K562 (cell line): ENCODE results near the gene LSR. TPM values are rescaled to one million over a fixed set of nuclear protein-coding genes. Genes with fewer than 3 reads are reported as not detected.

Experiments
- ARID3B ChIP-seq: fragments of 250-450 bp; sonication (Bioruptor Pico); IDR thresholded peaks from 2 replicates; pipeline ENCODE4 v1.4.0; 2020; ENCODE audit warnings: borderline replicate concordance
- CHD1 ChIP-seq: fragments of 200-600 bp; sonication (generic); IDR thresholded peaks from one replicate; pipeline ENCODE4 v1.6.1; 2012; ENCODE audit warnings: mild to moderate bottlenecking, moderate library complexity, low read length, inconsistent platforms
- COPS2 ChIP-seq: fragments of 450-650 bp; conservative IDR thresholded peaks from 2 replicates; pipeline ENCODE4 v1.6.1; 2016; ENCODE audit warnings: mild to moderate bottlenecking, moderate library complexity
- DPF2 ChIP-seq: fragments of 450-650 bp; IDR thresholded peaks from 2 replicates; pipeline ENCODE4 v1.6.1; 2016
- E2F1 ChIP-seq: sonication (generic); formaldehyde crosslinking; IDR thresholded peaks from 2 replicates; pipeline ENCODE4 v1.8.1; 2023; ENCODE audit warnings: mild to moderate bottlenecking, missing genetic modification reagents, moderate library complexity
- EGR1 ChIP-seq: fragments of 450-650 bp; conservative IDR thresholded peaks from 2 replicates; pipeline ENCODE4 v1.6.1; 2017; ENCODE audit warnings: mild to moderate bottlenecking
- FOS ChIP-seq: IDR thresholded peaks from 3 replicates; pipeline ENCODE4 v1.6.1; 2011; ENCODE audit not compliant: insufficient read length; ENCODE audit errors: extremely low read depth
- FOXP4 ChIP-seq: sonication (generic); formaldehyde crosslinking; IDR thresholded peaks from 2 replicates; pipeline ENCODE4 v1.8.0; 2022; ENCODE audit warnings: mild to moderate bottlenecking, missing genetic modification reagents, borderline replicate concordance
- HDAC1 ChIP-seq, 2 experiments: fragments of 450-650 bp; IDR thresholded peaks; 2 replicates each; pipeline ENCODE4 v1.6.1; 2016 to 2017; ENCODE audit warnings: inconsistent platforms in 1 of 2, mild to moderate bottlenecking in 1 of 2, moderate library complexity in 1 of 2
- KLF13 ChIP-seq: fragments of 450-650 bp; IDR thresholded peaks from 2 replicates; pipeline ENCODE4 v1.6.1; 2016; ENCODE audit warnings: missing genetic modification characterization, low read depth, mild to moderate bottlenecking, missing compliant biosample characterization, moderate library complexity, borderline replicate concordance
- MAFK ChIP-seq: IDR thresholded peaks from 2 replicates; pipeline ENCODE4 v1.6.1; 2011; ENCODE audit warnings: low read length, improper control_type of control experiment
- MITF ChIP-seq: IDR thresholded peaks from 2 replicates; pipeline ENCODE4 v1.6.1; 2014; ENCODE audit warnings: antibody characterized with exemption
- NR4A1 ChIP-seq, 2 experiments: fragments of 250-450 bp in 1 of 2; fragments of 450-650 bp in 1 of 2; sonication (Bioruptor Pico) in 1 of 2; IDR thresholded peaks; 2 replicates each; pipeline versions ENCODE4 v1.4.0 to v1.6.1; 2016 to 2020; ENCODE audit warnings: mild to moderate bottlenecking in 2 of 2, missing compliant biosample characterization in 1 of 2, missing genetic modification characterization in 1 of 2, moderate library complexity in 1 of 2
- PPARD ChIP-seq: fragments of 250-450 bp; sonication (Bioruptor Pico); IDR thresholded peaks from 2 replicates; pipeline ENCODE4 v1.8.0; 2022; ENCODE audit warnings: inconsistent platforms, mild to moderate bottlenecking, moderate library complexity
- SNIP1 ChIP-seq: fragments of 450-650 bp; IDR thresholded peaks from 2 replicates; pipeline ENCODE4 v1.7.1; 2017; ENCODE audit warnings: low read depth, mild to moderate bottlenecking
- SP2 ChIP-seq: IDR thresholded peaks from 2 replicates; pipeline ENCODE4 v1.6.1; 2011; ENCODE audit warnings: mild to moderate bottlenecking, low read depth, low read length, moderate library complexity; ENCODE audit not compliant: poor library complexity, severe bottlenecking; ENCODE audit errors: extremely low read depth
- TFAP4 ChIP-seq: sonication (generic); formaldehyde crosslinking; IDR thresholded peaks from 2 replicates; pipeline ENCODE4 v1.8.0; 2022; ENCODE audit warnings: missing genetic modification reagents, mild to moderate bottlenecking, moderate library complexity, borderline replicate concordance
- ZBTB7A ChIP-seq: IDR thresholded peaks from 2 replicates; pipeline ENCODE4 v1.6.1; 2011; ENCODE audit warnings: low read depth, mild to moderate bottlenecking, low read length, moderate library complexity, borderline replicate concordance; ENCODE audit not compliant: control insufficient read depth
- polyA plus RNA-seq, 8 experiments: library from polyadenylated mRNA; depleted of rRNA in 4 of 8; stranded (reverse) in 5 of 8; unstranded in 3 of 8; fragments of >200 nt; fragmentation: Nextera tagmentation in 2 of 8; fragmentation: Illumina TruSeq in 1 of 8; extraction: Ambion mirVana in 2 of 8; extraction: Trizol in 1 of 8; gene quantifications; 2 replicates each; pipeline versions ENCODE4 v1.2.1 to v1.2.3, GENCODE V29; 2011 to 2014; ENCODE audit warnings: inconsistent platforms in 1 of 8, missing spikeins in 1 of 8
- total RNA-seq, 7 experiments: library from RNA; depleted of rRNA in 6 of 7; stranded (reverse); fragments of >200 nt in 6 of 7; fragmentation: Illumina TruSeq in 2 of 7; extraction: Trizol in 2 of 7; gene quantifications; 2 replicates each; pipeline versions ENCODE4 v1.2.1 to v1.2.3, GENCODE V29; 2011 to 2021; ENCODE audit warnings: low replicate concordance in 1 of 7
- TF ChIP-seq, protein P1 (sequence below): sonication (generic); formaldehyde crosslinking; IDR thresholded peaks from 2 replicates; pipeline ENCODE4 v1.9.0; 2022; ENCODE audit warnings: mild to moderate bottlenecking, missing genetic modification reagents
- TF ChIP-seq, protein P2 (sequence below): fragments of 250-450 bp; sonication (Bioruptor Pico); IDR thresholded peaks from 2 replicates; pipeline ENCODE4 v1.8.0; 2021; ENCODE audit warnings: moderate library complexity, mild to moderate bottlenecking, inconsistent platforms

Gene LSR
- total and polyA plus RNA-seq, 9 of the 15 experiments (the other 6 are each of a cell fraction or from before 2014, with no cell fraction given): 0.44 to 87.9 (median 28.0) TPM

DNA sequence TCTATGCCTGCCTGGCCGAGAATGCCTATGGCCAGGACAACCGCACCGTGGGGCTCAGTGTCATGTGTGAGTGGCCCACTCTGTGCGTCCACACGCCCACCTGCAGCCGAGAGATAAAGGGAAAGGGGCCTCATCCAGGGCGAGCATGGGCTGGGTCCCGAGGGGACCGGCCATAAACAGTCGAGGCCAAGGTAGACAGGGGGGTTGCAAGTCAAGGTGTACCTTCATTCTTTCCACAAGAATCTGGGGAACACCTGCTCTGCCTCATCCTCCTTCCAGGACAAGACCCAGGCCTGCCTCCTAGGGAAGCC is 51.5 kb downstream of the LSR start (continued):
- TF ChIP-seq ZBTB7A: peak; percentile 40; the same call in 1 of the 2 replicates
- peak; percentile 27; the same call in 1 of the 2 replicates for TF ChIP-seq DPF2
- TF ChIP-seq COPS2: no peak
- no peak for TF ChIP-seq MAFK
- no peak for TF ChIP-seq FOS
- TF ChIP-seq MITF: no peak
- no peak for TF ChIP-seq FOXP4 (CRISPR knock-in tag)
- TF ChIP-seq ARID3B: no peak
- TF ChIP-seq PPARD: no peak
- TF ChIP-seq, protein P1, sequence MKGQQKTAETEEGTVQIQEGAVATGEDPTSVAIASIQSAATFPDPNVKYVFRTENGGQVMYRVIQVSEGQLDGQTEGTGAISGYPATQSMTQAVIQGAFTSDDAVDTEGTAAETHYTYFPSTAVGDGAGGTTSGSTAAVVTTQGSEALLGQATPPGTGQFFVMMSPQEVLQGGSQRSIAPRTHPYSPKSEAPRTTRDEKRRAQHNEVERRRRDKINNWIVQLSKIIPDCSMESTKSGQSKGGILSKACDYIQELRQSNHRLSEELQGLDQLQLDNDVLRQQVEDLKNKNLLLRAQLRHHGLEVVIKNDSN (CRISPR knock-in tag): peak; percentile 45
- TF ChIP-seq EGR1: peak; percentile 56
- no peak for TF ChIP-seq SNIP1
- TF ChIP-seq KLF13 (tag): 0 out of 2 replicates have a peak, but pooled peaks have one; percentile 44
- TF ChIP-seq NR4A1 (CRISPR knock-in tag; IDR thresholded peaks at IDR 0.05): no peak
- TF ChIP-seq NR4A1 (tag; IDR thresholded peaks at IDR 0.05): 0 out of 2 replicates have a peak, but pooled peaks have one; percentile 37
- no peak for TF ChIP-seq SP2
- 0 out of 4 replicates have a peak, but pooled peaks of 1 of the 2 experiments have one; percentile 34 for TF ChIP-seq HDAC1 (IDR thresholded peaks at IDR 0.05)
- TF ChIP-seq E2F1 (CRISPR knock-in tag): no peak
- TF ChIP-seq, protein P2, sequence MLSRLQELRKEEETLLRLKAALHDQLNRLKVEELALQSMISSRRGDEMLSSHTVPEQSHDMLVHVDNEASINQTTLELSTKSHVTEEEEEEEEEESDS: no peak
- peak; percentile 39; the same call in 1 of the 2 replicates for TF ChIP-seq TFAP4 (CRISPR knock-in tag)
- no peak for TF ChIP-seq CHD1
